Measurements from ENCODE around the gene ERLIN1. TPM values are rescaled to one million over a fixed set of nuclear protein-coding genes. Genes with fewer than 3 reads are reported as not detected.
"Not testable (repeated sequence)": the region's sequence is repeated elsewhere in the genome, so short reads cannot be mapped to it uniquely, and the experiment has no call there.

The ERLIN1 gene
- total RNA-seq, 1 donor from 2014 or later = 7.6 TPM

- no peak overlapping the region for H3K4me3 Mint-ChIP-seq
- CTCF ChIA-PET = no interaction called here
These were observed 56.4 kb downstream of the ERLIN1 start for GRCh38 chr10:100129424-100129823.

GRCh38 chr10:100128951-100129350 is 56.9 kb downstream of the ERLIN1 start:
- H3K27me3 Mint-ChIP-seq = peaks cover 21% of the 10 kb centered on the region
- ChIA-PET POLR2A (no interaction called here), CTCF (no interaction called here)
- TF ChIP-seq CTCF (IDR thresholded peaks at IDR 0.05) = no peak
- no peak overlapping the region for H3K27ac Mint-ChIP-seq
- no peaks in the 10 kb centered on the region for H3K4me1 Mint-ChIP-seq
- no peak overlapping the region for H3K4me3 Mint-ChIP-seq
- no peak for ATAC-seq (ENCODE audit: low read depth)
- peaks cover 3% of the 10 kb centered on the region for H3K9me3 Mint-ChIP-seq
- intact Hi-C loops (cut with micrococcal nuclease) = no loop called here
- H3K36me3 Mint-ChIP-seq (ENCODE audit: low read depth) = no peaks in the 10 kb centered on the region
- DNase-seq = no peak

More at GRCh38 chr10:100129424-100129823, 56.4 kb downstream of the ERLIN1 start:
- Mint-ChIP-seq H3K27me3 (peaks cover 21% of the 10 kb centered on the region), H3K4me1 (no peaks in the 10 kb centered on the region), H3K36me3 (ENCODE audit: low read depth) (no peaks in the 10 kb centered on the region), H3K9me3 (peaks cover 3% of the 10 kb centered on the region), H3K27ac (no peak overlapping the region)
- no peak for TF ChIP-seq CTCF (IDR thresholded peaks at IDR 0.05)
- DNase-seq = no peak
- POLR2A ChIA-PET = no interaction called here
- no peak for ATAC-seq (ENCODE audit: low read depth)
- intact Hi-C loops (cut with micrococcal nuclease) = no loop called here

GRCh38 chr10:100125335-100125734 is 60.5 kb downstream of the ERLIN1 start:
- H3K9me3 Mint-ChIP-seq; H3K27ac Mint-ChIP-seq; CTCF ChIA-PET; POLR2A ChIA-PET; H3K4me3 Mint-ChIP-seq; DNase-seq; H3K4me1 Mint-ChIP-seq; H3K36me3 Mint-ChIP-seq (ENCODE audit: low read depth); ATAC-seq (ENCODE audit: low read depth); intact Hi-C loops (cut with micrococcal nuclease): not testable (repeated sequence)
- H3K27me3 Mint-ChIP-seq = peaks cover 11% of the 10 kb centered on the region

GRCh38 chr10:100124097-100124496 is 61.7 kb downstream of the ERLIN1 start:
- Mint-ChIP-seq H3K27me3 (peaks cover 10% of the 10 kb centered on the region), H3K4me1 (no peaks in the 10 kb centered on the region), H3K4me3 (no peak overlapping the region), H3K9me3 (no peaks in the 10 kb centered on the region), H3K27ac (no peak overlapping the region), H3K36me3 (ENCODE audit: low read depth) (no peaks in the 10 kb centered on the region)
- ChIA-PET CTCF (no interaction called here), POLR2A (interaction anchor here (0.7 kb wide), 1 partner anchor 22 kb away, joined by 3 read pairs; no protein-coding TSS in a partner anchor)
- no peak for ATAC-seq (ENCODE audit: low read depth)
- TF ChIP-seq CTCF (IDR thresholded peaks at IDR 0.05) = no peak
- DNase-seq = no peak
- intact Hi-C loops (cut with micrococcal nuclease) = no loop called here

GRCh38 chr10:100122780-100123179 is 63.0 kb downstream of the ERLIN1 start:
- Mint-ChIP-seq H3K9me3 (no peaks in the 10 kb centered on the region), H3K36me3 (ENCODE audit: low read depth) (no peaks in the 10 kb centered on the region), H3K4me1 (no peaks in the 10 kb centered on the region), H3K4me3 (no peak overlapping the region), H3K27ac (no peak overlapping the region), H3K27me3 (peaks cover 2% of the 10 kb centered on the region)
- no peak for DNase-seq
- ATAC-seq (ENCODE audit: low read depth) = no peak
- intact Hi-C loops (cut with micrococcal nuclease) = no loop called here
- ChIA-PET CTCF (no interaction called here), POLR2A (no interaction called here)
- TF ChIP-seq CTCF (IDR thresholded peaks at IDR 0.05) = no peak

- Mint-ChIP-seq H3K4me1 (no peaks in the 10 kb centered on the region), H3K27ac (no peak overlapping the region), H3K27me3 (peaks cover 14% of the 10 kb centered on the region), H3K9me3 (no peaks in the 10 kb centered on the region), H3K4me3 (no peak overlapping the region), H3K36me3 (ENCODE audit: low read depth) (no peaks in the 10 kb centered on the region)
- intact Hi-C loops (cut with micrococcal nuclease) = no loop called here
- TF ChIP-seq CTCF (IDR thresholded peaks at IDR 0.05) = no peak
- ATAC-seq (ENCODE audit: low read depth) (no peak), DNase-seq (no peak)
- ChIA-PET POLR2A (no interaction called here), CTCF (no interaction called here)
These were observed 65.3 kb downstream of the ERLIN1 start for GRCh38 chr10:100120550-100120949.

Data from activated B cell treated with CpG ODN at 0.5 μM for 24 hours (primary cell).